K562 (cell line): ENCODE measurements around the gene RNF112. TPM values are rescaled to one million over a fixed set of nuclear protein-coding genes. Genes with fewer than 3 reads are reported as not detected.

ENCODE experiments used
- ATAC-seq: fragments of 200-7000 bp; cut with Tn5 transposase; 3 replicates; pipeline ENCODE4 v1.9.1; 2020; ENCODE audit warnings: moderate library complexity
- BruUV-seq: library from RNA; stranded (reverse); fragments of 400-500 nt; replicated peaks from 2 replicates; lab custom pipeline; 2021; lab: Mats Ljungman, UMichigan
- CTCF ChIA-PET: fragments of 300-600 bp; formaldehyde crosslinking; extraction: SDS; loops from one replicate; lab custom pipeline; 2021; ENCODE audit warnings: low intra/inter-chr PET ratio; lab: Yijun Ruan, JAX
- POLR2A ChIA-PET: fragments of 300-600, 350-650 bp; sonication (Branson Sonifier 250); formaldehyde crosslinking; extraction: SDS; loops from one replicate; lab custom pipeline; 2021; ENCODE audit warnings: antibody characterized with exemption, inconsistent platforms; lab: Yijun Ruan, JAX
- DNase-seq, 4 experiments: peaks; one replicate each; pipeline versions ENCODE4 v3.0.0 to v3.0.0-alpha.2; 2011 to 2018; ENCODE audit warnings: low spot score in 3 of 4, mixed read lengths in 3 of 4; ENCODE audit errors: extremely low read depth in 1 of 4
- FAIRE-seq: peaks from 2 replicates; lab custom pipeline; 2011; peaks lifted over from hg19 to GRCh38; lab: Jason Lieb, UNC
- H2AFZ ChIP-seq: 2 replicates; pipeline ENCODE4 v1.6.0; 2011; ENCODE audit warnings: low read depth, low read length, control low read depth, inconsistent platforms
- H3K27ac ChIP-seq: fragments of 200-600 bp; 3 replicates; pipeline ENCODE4 v1.8.0; 2011; ENCODE audit warnings: low read depth, mild to moderate bottlenecking, control low read depth, inconsistent platforms, low read length, moderate library complexity, mixed read lengths; ENCODE audit errors: extremely low read depth
- H3K27me3 ChIP-seq, 2 experiments: fragments of 300-600 bp in 1 of 2; 2 replicates in 1 of 2; 3 replicates in 1 of 2; pipeline versions ENCODE4 v1.6.0 to v1.8.0; 2011; ENCODE audit warnings: inconsistent platforms in 2 of 2, low read length in 2 of 2, mild to moderate bottlenecking in 1 of 2, mixed read lengths in 1 of 2, moderate library complexity in 1 of 2; ENCODE audit not compliant: control insufficient read depth in 2 of 2, insufficient read depth in 2 of 2
- H3K36me3 ChIP-seq: fragments of 300-600 bp; 3 replicates; pipeline ENCODE4 v1.8.0; 2011; ENCODE audit warnings: mild to moderate bottlenecking, low read length, inconsistent platforms; ENCODE audit not compliant: control insufficient read depth, insufficient read depth
- H3K4me1 ChIP-seq, 2 experiments: fragments of 200-600 bp in 1 of 2; replicated peaks in 1 of 2; 2 replicates in 1 of 2; 3 replicates in 1 of 2; pipeline versions ENCODE4 v1.5.1 to v1.8.0; 2011; ENCODE audit warnings: inconsistent platforms in 2 of 2, low read length in 2 of 2, mild to moderate bottlenecking in 1 of 2, mixed read lengths in 1 of 2, moderate library complexity in 1 of 2; ENCODE audit not compliant: control insufficient read depth in 2 of 2, insufficient read depth in 2 of 2
- H3K4me2 ChIP-seq: 2 replicates; pipeline ENCODE4 v1.6.1; 2011; ENCODE audit warnings: low read length, control low read depth, inconsistent platforms, mixed read lengths; ENCODE audit not compliant: insufficient read depth
- H3K4me3 ChIP-seq: fragments of 200-600 bp; sonication (generic), shearing (Covaris generic); 2 replicates; pipeline ENCODE4 v1.5.1; 2016; ENCODE audit warnings: control low read depth, inconsistent platforms
- H3K79me2 ChIP-seq: fragments of 200-600 bp; 3 replicates; pipeline ENCODE4 v1.8.0; 2011; ENCODE audit warnings: low read length, inconsistent platforms; ENCODE audit not compliant: control insufficient read depth, insufficient read depth
- H3K9ac ChIP-seq, 2 experiments: 2 replicates each; pipeline versions ENCODE4 v1.6.0 to v1.6.1; 2011; ENCODE audit warnings: low read depth in 2 of 2, low read length in 2 of 2, control low read depth in 1 of 2, inconsistent platforms in 1 of 2, mild to moderate bottlenecking in 1 of 2, mixed read lengths in 1 of 2; ENCODE audit not compliant: insufficient read depth in 1 of 2
- H3K9me1 ChIP-seq: one replicate; pipeline ENCODE4 v1.6.0; 2011; ENCODE audit warnings: inconsistent platforms, mild to moderate bottlenecking, low read length, moderate library complexity; ENCODE audit not compliant: control insufficient read depth, insufficient read depth
- H3K9me3 ChIP-seq: replicated peaks from 2 replicates; pipeline ENCODE4 v1.5.1; 2011; ENCODE audit warnings: low read depth, low read length, inconsistent platforms; ENCODE audit not compliant: control insufficient read depth, insufficient read depth
- H4K20me1 ChIP-seq: replicated peaks from 2 replicates; pipeline ENCODE4 v1.6.1; 2011; ENCODE audit warnings: low read length, inconsistent platforms, mixed read lengths; ENCODE audit not compliant: control insufficient read depth, insufficient read depth
- MTA2 ChIP-seq: fragments of 450-650 bp; IDR thresholded peaks from 2 replicates; pipeline ENCODE4 v1.6.1; 2016; ENCODE audit warnings: low read depth
- SRSF1 ChIP-seq: fragments of 200-400 bp; formaldehyde crosslinking; IDR thresholded peaks from 2 replicates; pipeline ENCODE4 v1.6.1; 2017; ENCODE audit warnings: mild to moderate bottlenecking, low read depth, low read length, moderate library complexity
- ZNF174 ChIP-seq: fragments of 250-450 bp; sonication (Bioruptor Pico); IDR thresholded peaks from 2 replicates; pipeline ENCODE4 v1.4.0; 2020; ENCODE audit warnings: mild to moderate bottlenecking
- ZNF184 ChIP-seq: sonication (generic); formaldehyde crosslinking; IDR thresholded peaks from 2 replicates; pipeline ENCODE4 v1.5.0; 2020; ENCODE audit warnings: missing genetic modification reagents
- ZNF318 ChIP-seq, 2 experiments: fragments of 450-650 bp; IDR thresholded peaks; 2 replicates each; pipeline ENCODE4 v1.6.1; 2016; ENCODE audit warnings: mild to moderate bottlenecking in 2 of 2, borderline replicate concordance in 1 of 2, low read depth in 1 of 2, moderate library complexity in 1 of 2
- ZNF583 ChIP-seq: fragments of 250-450 bp; sonication (Bioruptor Pico); IDR thresholded peaks from 2 replicates; pipeline ENCODE4 v1.4.0; 2020
- WGBS: fragments of 100-300 bp; shearing (Covaris generic); methylation state at CpG from one replicate; pipeline ENCODE4 v1.1.6; 2016; ENCODE audit warnings: low coverage, mixed read lengths; ENCODE audit not compliant: insufficient coverage; ENCODE audit errors: missing lambda C conversion rate; 5-methylcytosine and 5-hydroxymethylcytosine counted together
- in situ Hi-C: fragments of 300-500 bp; cut with MboI; formaldehyde crosslinking; loops from 4 replicates; pipeline ENCODE4 v1.15.0; 2018; ENCODE audit warnings: inconsistent platforms, mixed read lengths
- intact Hi-C: fragments of 100-400 bp; cut with micrococcal nuclease; formaldehyde crosslinking; loops from 2 replicates; pipeline ENCODE4 v1.14.2; 2022
- polyA plus RNA-seq, 8 experiments: library from polyadenylated mRNA; depleted of rRNA in 4 of 8; stranded (reverse) in 5 of 8; unstranded in 3 of 8; fragments of >200 nt; fragmentation: Nextera tagmentation in 2 of 8; fragmentation: Illumina TruSeq in 1 of 8; extraction: Ambion mirVana in 2 of 8; extraction: Trizol in 1 of 8; gene quantifications; 2 replicates each; pipeline versions ENCODE4 v1.2.1 to v1.2.3, GENCODE V29; 2011 to 2014; ENCODE audit warnings: inconsistent platforms in 1 of 8, missing spikeins in 1 of 8
- total RNA-seq, 7 experiments: library from RNA; depleted of rRNA in 6 of 7; stranded (reverse); fragments of >200 nt in 6 of 7; fragmentation: Illumina TruSeq in 2 of 7; extraction: Trizol in 2 of 7; gene quantifications; 2 replicates each; pipeline versions ENCODE4 v1.2.1 to v1.2.3, GENCODE V29; 2011 to 2021; ENCODE audit warnings: low replicate concordance in 1 of 7

The RNF112 gene
- total and polyA plus RNA-seq, 9 of the 15 experiments (the other 6 are each of a cell fraction or from before 2014, with no cell fraction given) = 0.05 TPM; not detected in 8

- Histone ChIP-seq H3K27ac (no peak overlapping the region), H3K4me3 (no peak overlapping the region), H3K4me1 (no peaks in the 10 kb centered on the region), H3K79me2 (no peaks in the 10 kb centered on the region), H3K4me2 (no peak overlapping the region), H4K20me1 (no peaks in the 10 kb centered on the region), H3K27me3 (peaks cover 6 to 61% of the 10 kb centered on the region in 2 experiments; a peak in 4 of 5 replicates), H3K9me1 (no peaks in the 10 kb centered on the region), H3K36me3 (no peaks in the 10 kb centered on the region), H3K9ac (no peak overlapping the region), H2AFZ (no peak overlapping the region), H3K9me3 (no peaks in the 10 kb centered on the region)
- DNase-seq (no peak), ATAC-seq (no peak), FAIRE-seq (no peak)
- WGBS = 0% methylated on average over 8 of the region's 18 CpGs
- BruUV-seq = no TSS peak
- CTCF ChIA-PET = no interaction called here
- POLR2A ChIA-PET = no interaction called here
- in situ Hi-C loops = no loop called here
- no peak for TF ChIP-seq SRSF1
- TF ChIP-seq, all 486 proteins: peak for 0
- intact Hi-C loops = no loop called here
Measured at GRCh38 chr17:19415806-19416775, 5.1 kb downstream of the RNF112 start.

- Histone ChIP-seq H3K4me2 (no peak overlapping the region), H2AFZ (no peak overlapping the region), H3K9me3 (no peaks in the 10 kb centered on the region), H3K9ac (no peak overlapping the region), H3K36me3 (no peaks in the 10 kb centered on the region), H3K4me3 (no peak overlapping the region), H3K27me3 (peaks cover 9 to 50% of the 10 kb centered on the region in 2 experiments; a peak in 4 of 5 replicates), H3K79me2 (no peaks in the 10 kb centered on the region), H3K4me1 (no peaks in the 10 kb centered on the region), H3K27ac (no peak overlapping the region), H3K9me1 (no peaks in the 10 kb centered on the region), H4K20me1 (no peaks in the 10 kb centered on the region)
- ChIA-PET CTCF (no interaction called here), POLR2A (no interaction called here)
- BruUV-seq = no TSS peak
- WGBS = 0% methylated on average over 3 of the region's 3 CpGs
- ATAC-seq = no peak
- in situ Hi-C loops (no loop called here), intact Hi-C loops (no loop called here)
- DNase-seq = no peak
- FAIRE-seq = no peak
- TF ChIP-seq ZNF174 (CRISPR knock-in tag) (no peak), ZNF583 (CRISPR knock-in tag) (no peak), ZNF318 (IDR thresholded peaks at IDR 0.05; ENCODE audit: borderline replicate concordance in 1 of 2, low read depth in 1 of 2) (no peak), MTA2 (no peak), ZNF184 (CRISPR knock-in tag) (no peak)
Measured at GRCh38 chr17:19417611-19418010, 6.6 kb downstream of the RNF112 start.
